NOMO-1 treated with DMSO at 0.1 percent for 48 hours (cell line): ENCODE results near the gene PDZRN3.

Experiments
- DNase-seq: peaks from one replicate; lab custom pipeline; 2025; ENCODE audit not compliant: unreplicated experiment; lab: John Stamatoyannopoulos, UW

Gene PDZRN3

GRCh38 chr3:73529308-73530021, 95.3 kb downstream of the PDZRN3 start:
- DNase-seq: no peak

- DNase-seq: no peak
These were observed 99.2 kb downstream of the PDZRN3 start for GRCh38 chr3:73525591-73525990.

- no peak for DNase-seq
These were observed 101.1 kb downstream of the PDZRN3 start for GRCh38 chr3:73523661-73524060.

GRCh38 chr3:73521734-73522336, 102.9 kb downstream of the PDZRN3 start:
- DNase-seq: no peak

- no peak for DNase-seq
These were observed 103.7 kb downstream of the PDZRN3 start for GRCh38 chr3:73520931-73521461.

GRCh38 chr3:73516631-73517030, 108.1 kb downstream of the PDZRN3 start:
- DNase-seq: no peak

GRCh38 chr3:73513260-73513659, 111.5 kb downstream of the PDZRN3 start:
- no peak for DNase-seq

- no peak for DNase-seq
These were observed 112.9 kb downstream of the PDZRN3 start for GRCh38 chr3:73511571-73512525.

- DNase-seq: no peak
These were observed 114.0 kb downstream of the PDZRN3 start for GRCh38 chr3:73510784-73511183.

GRCh38 chr3:73510334-73510733, 114.4 kb downstream of the PDZRN3 start:
- DNase-seq: no peak

- DNase-seq: no peak
These were observed 114.9 kb downstream of the PDZRN3 start for GRCh38 chr3:73509816-73510215.

- DNase-seq: no peak
These were observed 115.7 kb downstream of the PDZRN3 start for GRCh38 chr3:73509066-73509465.

GRCh38 chr3:73508330-73508954, 116.3 kb downstream of the PDZRN3 start:
- DNase-seq: no peak

GRCh38 chr3:73504852-73505251, 119.9 kb downstream of the PDZRN3 start:
- DNase-seq: no peak

GRCh38 chr3:73504239-73504638, 120.5 kb downstream of the PDZRN3 start:
- DNase-seq: no peak

GRCh38 chr3:73503781-73504180, 121.0 kb downstream of the PDZRN3 start:
- DNase-seq: no peak

- peak; percentile 58 for DNase-seq
These were observed 121.8 kb downstream of the PDZRN3 start for GRCh38 chr3:73502609-73503583.

- DNase-seq: no peak
These were observed 124.4 kb downstream of the PDZRN3 start for GRCh38 chr3:73500321-73500720.

- DNase-seq: no peak
These were observed 125.0 kb downstream of the PDZRN3 start for GRCh38 chr3:73499787-73500186.
